Neuron (in vitro differentiated cells): ENCODE measurements around the gene TRAF4.
"Not testable (repeated sequence)": the region's sequence is repeated elsewhere in the genome, so short reads cannot be mapped to it uniquely, and the experiment has no call there.

ENCODE experiments used
- H2AFZ ChIP-seq: one replicate; pipeline ENCODE4 v1.6.1; 2013; ENCODE audit warnings: low read depth, mild to moderate bottlenecking, inconsistent platforms, low read length, moderate library complexity
- H3K27me3 ChIP-seq: one replicate; pipeline ENCODE4 v1.6.1; 2013; ENCODE audit warnings: low read length; ENCODE audit not compliant: insufficient read depth
- H3K36me3 ChIP-seq: one replicate; pipeline ENCODE4 v1.6.1; 2013; ENCODE audit warnings: low read length; ENCODE audit not compliant: insufficient read depth
- H3K4me1 ChIP-seq: one replicate; pipeline ENCODE4 v1.6.1; 2013; ENCODE audit warnings: low read length; ENCODE audit not compliant: insufficient read depth
- H3K4me3 ChIP-seq: 2 replicates; pipeline ENCODE4 v1.5.1; 2013; ENCODE audit warnings: mild to moderate bottlenecking, low read length, moderate library complexity
- H3K9me3 ChIP-seq: one replicate; pipeline ENCODE4 v1.6.1; 2013; ENCODE audit warnings: low read length

The TRAF4 gene

DNA sequence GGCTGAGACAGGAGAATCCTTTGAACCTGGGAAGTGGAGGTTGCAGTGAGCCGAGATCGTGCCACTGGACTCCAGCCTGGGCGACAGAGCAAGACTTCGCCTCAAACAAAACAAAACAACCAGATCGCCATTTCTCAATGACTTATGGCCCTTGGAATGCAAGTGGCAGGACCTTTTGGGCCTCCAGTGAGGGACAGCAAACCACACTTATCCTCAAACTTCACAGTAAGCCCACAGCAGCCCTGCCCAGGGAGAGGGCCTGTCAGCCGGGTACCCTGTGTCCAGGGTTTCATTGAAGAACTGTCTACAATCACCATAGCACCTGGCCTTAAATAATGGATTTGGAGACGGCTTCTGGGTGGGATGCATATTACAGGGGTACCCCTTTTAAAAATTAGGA is 11.7 kb downstream of the TRAF4 start:
- peaks cover 47% of the 10 kb centered on the region for H3K36me3 ChIP-seq
- no peak overlapping the region for H2AFZ ChIP-seq
- H3K4me3 ChIP-seq: no peak overlapping the region
- no peaks in the 10 kb centered on the region for H3K27me3 ChIP-seq
- peaks cover 2% of the 10 kb centered on the region for H3K4me1 ChIP-seq
- no peaks in the 10 kb centered on the region for H3K9me3 ChIP-seq

DNA sequence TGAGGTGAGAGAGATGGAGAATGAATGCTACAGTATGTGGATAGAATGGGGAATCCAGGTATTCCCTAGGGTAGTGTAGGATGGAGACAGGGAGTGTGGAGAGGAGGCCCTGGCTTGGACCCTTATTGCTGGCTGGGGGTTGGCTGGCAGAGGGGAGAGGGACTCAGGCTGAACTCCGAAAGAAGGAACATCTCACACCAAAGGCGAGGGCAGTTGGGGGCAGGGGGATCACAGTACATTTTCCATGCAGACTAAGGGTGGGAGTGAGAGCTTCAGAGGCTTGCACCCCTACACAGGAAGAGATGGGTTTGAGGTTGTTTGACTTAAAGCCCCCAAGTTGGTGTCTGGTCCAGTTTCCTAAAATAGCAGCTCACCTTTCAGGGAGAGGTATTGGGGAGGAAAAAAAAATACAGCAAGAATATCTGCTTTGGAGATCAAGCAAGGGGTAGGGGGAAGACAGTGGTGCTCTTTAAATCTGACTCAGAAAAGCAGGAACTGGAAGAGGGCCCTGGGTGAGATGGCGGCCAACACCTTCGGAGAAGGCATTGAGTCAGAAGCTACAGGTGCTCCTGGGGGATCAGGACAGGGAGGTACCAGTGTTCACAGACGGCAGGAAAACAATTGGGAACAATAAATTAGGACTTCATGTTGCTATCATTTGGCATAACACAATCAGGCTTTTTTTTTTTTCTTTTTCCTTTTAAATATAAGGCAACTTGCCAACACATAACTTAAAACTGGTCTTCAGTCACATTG is 12.4 kb downstream of the TRAF4 start:
- no peak overlapping the region for H3K4me3 ChIP-seq
- peaks cover 8% of the 10 kb centered on the region for H3K4me1 ChIP-seq
- H3K36me3 ChIP-seq: peaks cover 43% of the 10 kb centered on the region
- no peaks in the 10 kb centered on the region for H3K27me3 ChIP-seq
- no peaks in the 10 kb centered on the region for H3K9me3 ChIP-seq
- H2AFZ ChIP-seq: no peak overlapping the region

- H3K9me3 ChIP-seq: no peaks in the 10 kb centered on the region
- peaks cover 10% of the 10 kb centered on the region for H3K4me1 ChIP-seq
- H3K27me3 ChIP-seq: no peaks in the 10 kb centered on the region
- no peak overlapping the region for H2AFZ ChIP-seq
- H3K36me3 ChIP-seq: peaks cover 34% of the 10 kb centered on the region
- H3K4me3 ChIP-seq: no peak overlapping the region
Observed at GRCh38 chr17:28758411-28759121, 14.8 kb downstream of the TRAF4 start.

DNA sequence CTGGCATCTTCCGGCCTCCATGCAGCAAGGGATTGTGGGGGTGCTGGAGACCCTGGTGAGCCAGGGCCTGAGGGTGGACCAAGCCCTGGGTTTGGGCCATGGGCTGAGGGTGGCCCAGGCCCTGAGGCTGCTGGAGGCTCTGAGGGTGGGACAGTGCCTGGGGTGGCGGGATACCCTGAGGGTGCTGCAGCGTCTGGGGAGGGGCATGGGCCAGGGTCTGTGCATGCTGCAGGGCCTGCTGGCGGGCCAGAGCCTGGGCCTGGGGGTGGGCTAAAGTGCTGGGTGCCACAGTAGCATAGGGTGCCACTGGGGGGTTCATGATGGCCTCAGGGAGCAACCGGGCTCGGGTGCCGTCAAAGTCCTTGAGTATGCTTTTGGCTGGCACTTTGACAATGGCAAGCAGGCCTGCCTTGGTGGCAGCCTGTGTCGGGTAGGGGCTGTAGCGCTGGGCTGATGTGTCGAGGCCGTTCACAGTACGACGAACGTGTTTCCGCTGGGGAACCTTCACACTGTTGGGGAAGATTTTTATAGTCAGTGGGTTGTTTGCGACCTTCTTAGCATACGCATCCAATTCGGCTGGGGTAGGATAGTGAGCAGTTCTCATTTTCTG is 15.6 kb downstream of the TRAF4 start:
- H3K9me3 ChIP-seq: no peaks in the 10 kb centered on the region
- H3K36me3 ChIP-seq: peaks cover 34% of the 10 kb centered on the region
- peaks cover 10% of the 10 kb centered on the region for H3K4me1 ChIP-seq
- H2AFZ ChIP-seq: no peak overlapping the region
- no peak overlapping the region for H3K4me3 ChIP-seq
- no peaks in the 10 kb centered on the region for H3K27me3 ChIP-seq

DNA sequence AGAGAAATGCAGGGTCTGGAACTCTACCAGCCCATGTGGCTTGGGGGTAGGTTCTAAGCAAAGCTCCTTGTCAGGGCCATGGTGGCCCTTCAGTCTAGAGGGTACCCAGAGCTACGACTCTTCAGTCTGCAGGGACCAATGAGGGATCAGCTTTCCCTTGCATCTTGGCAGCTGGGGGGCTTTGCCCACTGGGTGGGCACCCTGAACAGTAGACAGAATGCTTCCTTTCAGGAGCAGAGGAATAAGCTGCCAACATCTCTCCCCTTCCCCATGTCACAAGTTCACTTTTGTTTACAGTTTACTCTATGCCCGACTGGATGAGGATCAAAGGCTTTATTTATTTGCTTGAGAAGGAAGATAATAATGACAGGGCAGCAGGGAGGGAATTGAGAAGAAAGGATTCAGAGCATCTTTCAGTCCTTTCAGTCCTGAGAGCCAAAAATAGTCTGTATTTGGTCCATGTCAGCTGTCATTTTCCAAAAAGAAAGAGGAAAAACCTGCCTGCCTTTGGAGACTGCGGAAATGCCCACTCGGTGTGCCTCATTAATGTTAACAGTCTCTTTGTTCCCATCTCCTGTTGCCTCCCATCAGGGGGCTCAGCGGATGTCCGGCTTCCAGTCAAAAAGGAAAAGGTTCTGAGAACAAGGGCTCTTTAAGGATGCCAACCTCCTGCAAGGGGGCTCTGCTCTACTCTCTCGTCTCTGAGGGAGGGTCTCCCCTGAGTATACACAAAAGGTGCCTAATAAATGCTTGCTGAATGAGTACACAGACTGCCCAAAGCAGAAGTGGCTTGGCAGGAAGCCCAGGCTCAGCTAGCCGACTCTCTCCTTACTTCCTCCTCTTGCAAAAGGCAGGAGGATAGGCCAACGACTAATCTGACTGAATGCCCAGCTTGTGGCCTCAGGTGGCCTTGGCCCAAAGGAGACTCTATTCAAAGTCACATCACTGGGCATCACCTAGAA is 17.1 kb downstream of the TRAF4 start:
- peaks cover 10% of the 10 kb centered on the region for H3K4me1 ChIP-seq
- no peak overlapping the region for H3K4me3 ChIP-seq
- H2AFZ ChIP-seq: no peak overlapping the region

GRCh38 chr17:28763137-28763799 is 19.5 kb downstream of the TRAF4 start:
- Histone ChIP-seq H3K36me3 (peaks cover 42% of the 10 kb centered on the region), H2AFZ (no peak overlapping the region), H3K4me1 (peaks cover 10% of the 10 kb centered on the region), H3K4me3 (no peak overlapping the region), H3K27me3 (no peaks in the 10 kb centered on the region), H3K9me3 (no peaks in the 10 kb centered on the region)

More for the DNA sequence above, 17.1 kb downstream of the TRAF4 start:
- H3K9me3 ChIP-seq: no peaks in the 10 kb centered on the region
- peaks cover 45% of the 10 kb centered on the region for H3K36me3 ChIP-seq
- H3K27me3 ChIP-seq: no peaks in the 10 kb centered on the region

DNA sequence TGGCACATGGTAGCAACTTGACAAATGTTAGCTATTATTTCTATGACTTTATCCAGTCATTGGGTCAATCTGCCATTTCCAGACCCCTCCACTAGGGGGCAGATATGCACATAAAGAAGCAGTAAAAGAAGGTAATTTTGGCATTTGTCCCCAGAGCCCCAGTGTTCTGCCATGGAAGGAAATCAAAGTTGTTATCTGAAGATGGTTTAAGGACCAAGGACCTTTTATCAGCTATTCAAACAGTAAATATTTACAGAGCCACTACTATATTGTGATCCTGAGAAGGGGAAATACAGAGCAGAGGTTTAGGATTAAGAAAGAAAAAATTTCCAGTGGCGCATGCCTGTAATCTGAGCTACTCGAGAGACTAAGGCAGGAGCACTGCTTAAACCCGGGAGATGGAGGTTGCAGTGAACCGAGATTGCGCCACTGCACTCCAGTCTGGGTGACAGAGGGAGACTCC is 20.0 kb downstream of the TRAF4 start:
- no peak overlapping the region for H2AFZ ChIP-seq
- peaks cover 10% of the 10 kb centered on the region for H3K4me1 ChIP-seq
- H3K4me3 ChIP-seq: no peak overlapping the region
- peaks cover 37% of the 10 kb centered on the region for H3K36me3 ChIP-seq
- H3K27me3 ChIP-seq: no peaks in the 10 kb centered on the region
- no peaks in the 10 kb centered on the region for H3K9me3 ChIP-seq

DNA sequence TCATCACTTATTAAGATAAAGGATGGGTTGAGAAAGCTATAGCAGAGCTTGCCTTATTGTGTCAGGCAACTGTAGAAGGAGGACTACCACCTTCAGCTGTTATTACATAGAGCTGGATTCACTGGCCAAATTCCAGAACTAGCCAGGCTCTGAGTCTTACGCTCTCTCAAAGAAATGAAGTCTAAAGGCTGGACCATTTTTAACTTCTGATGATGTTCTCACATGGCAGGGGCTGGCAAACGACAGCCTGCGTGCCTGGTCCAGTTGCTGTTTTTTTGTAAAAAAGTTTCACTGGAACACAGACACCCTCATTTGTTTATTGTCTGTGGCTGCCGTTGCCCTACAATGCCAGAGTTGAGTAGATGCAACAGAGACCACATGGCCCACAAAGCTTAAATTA is 21.2 kb downstream of the TRAF4 start:
- Histone ChIP-seq H3K4me1 (peaks cover 10% of the 10 kb centered on the region), H3K9me3 (no peaks in the 10 kb centered on the region), H2AFZ (no peak overlapping the region), H3K36me3 (peaks cover 25% of the 10 kb centered on the region), H3K27me3 (no peaks in the 10 kb centered on the region), H3K4me3 (no peak overlapping the region)

GRCh38 chr17:28773736-28774135 is 29.9 kb downstream of the TRAF4 start:
- H3K4me1 ChIP-seq: peaks cover 3% of the 10 kb centered on the region
- no peak overlapping the region for H2AFZ ChIP-seq
- H3K36me3 ChIP-seq: no peaks in the 10 kb centered on the region
- H3K4me3 ChIP-seq: no peak overlapping the region
- H3K9me3 ChIP-seq: no peaks in the 10 kb centered on the region
- H3K27me3 ChIP-seq: no peaks in the 10 kb centered on the region

- no peak overlapping the region for H2AFZ ChIP-seq
- peaks cover 3% of the 10 kb centered on the region for H3K4me1 ChIP-seq
- H3K9me3 ChIP-seq: no peaks in the 10 kb centered on the region
- no peaks in the 10 kb centered on the region for H3K36me3 ChIP-seq
- H3K4me3 ChIP-seq: no peak overlapping the region
- no peaks in the 10 kb centered on the region for H3K27me3 ChIP-seq
Observed at GRCh38 chr17:28774206-28774605, 30.4 kb downstream of the TRAF4 start.

DNA sequence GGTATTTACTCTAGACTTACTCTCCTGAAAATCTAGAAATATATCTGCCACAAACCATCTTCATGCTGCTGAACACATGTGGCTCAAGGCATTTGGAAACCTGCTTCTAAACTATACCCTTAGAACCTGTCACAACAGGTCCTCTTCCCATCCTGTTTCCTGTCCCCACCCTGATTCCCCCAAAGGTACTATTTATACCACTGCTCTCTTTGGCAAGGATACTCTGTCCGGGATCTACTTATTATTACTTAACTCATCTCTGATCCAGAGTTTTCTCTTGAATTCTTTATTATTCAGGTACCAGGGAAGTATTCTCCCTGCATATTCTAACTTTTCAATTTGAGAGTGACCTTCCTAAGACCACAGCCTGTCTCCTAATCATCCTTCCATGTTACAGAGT is 33.4 kb downstream of the TRAF4 start:
- no peak overlapping the region for H2AFZ ChIP-seq
- H3K4me1 ChIP-seq: peaks cover 3% of the 10 kb centered on the region
- H3K9me3 ChIP-seq: peaks cover 2% of the 10 kb centered on the region
- no peak overlapping the region for H3K4me3 ChIP-seq
- no peaks in the 10 kb centered on the region for H3K27me3 ChIP-seq
- H3K36me3 ChIP-seq: no peaks in the 10 kb centered on the region

GRCh38 chr17:28779601-28780000 is 35.8 kb downstream of the TRAF4 start:
- not testable (repeated sequence) for H3K4me3 ChIP-seq, H2AFZ ChIP-seq, H3K4me1 ChIP-seq, H3K9me3 ChIP-seq, H3K36me3 ChIP-seq, H3K27me3 ChIP-seq
